Lower leg skin (tissue), 3 donors: Measurements from ENCODE around the gene MRPL34.

Experiments
- POLR2A ChIP-seq, 2 donors: fragments of 450-650 bp; IDR thresholded peaks; one replicate each; pipeline ENCODE4 v1.6.1; 2016 to 2017; ENCODE audit warnings: antibody characterized with exemption in 2 of 2, mild to moderate bottlenecking in 1 of 2, moderate library complexity in 1 of 2
- TF ChIP-seq, protein P1 (sequence below), 3 donors: fragments of 450-650 bp; IDR thresholded peaks; one replicate each; pipeline ENCODE4 v1.5.1; 2016; ENCODE audit warnings: antibody characterized with exemption in 3 of 3, mild to moderate bottlenecking in 3 of 3, moderate library complexity in 2 of 3

DNA sequence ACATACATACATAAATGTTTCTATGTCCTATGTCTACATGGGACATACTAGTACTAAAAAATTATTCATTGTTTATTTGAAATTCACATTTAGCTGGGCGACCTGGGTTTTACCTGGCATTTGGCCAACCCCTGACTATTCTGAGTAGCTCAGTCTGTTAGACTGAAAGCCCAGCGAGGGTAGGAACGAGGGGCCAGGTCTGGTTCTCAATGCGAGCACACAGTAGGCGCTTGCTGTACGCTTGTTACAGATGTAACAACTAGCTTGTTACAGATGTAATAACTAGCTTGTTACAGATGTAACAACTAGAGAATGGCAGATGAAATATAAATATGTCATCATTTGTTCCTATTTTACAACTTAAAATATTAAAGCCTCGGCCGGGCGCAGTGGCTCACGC, 29.9 kb downstream of the MRPL34 start:
- TF ChIP-seq, protein P1, sequence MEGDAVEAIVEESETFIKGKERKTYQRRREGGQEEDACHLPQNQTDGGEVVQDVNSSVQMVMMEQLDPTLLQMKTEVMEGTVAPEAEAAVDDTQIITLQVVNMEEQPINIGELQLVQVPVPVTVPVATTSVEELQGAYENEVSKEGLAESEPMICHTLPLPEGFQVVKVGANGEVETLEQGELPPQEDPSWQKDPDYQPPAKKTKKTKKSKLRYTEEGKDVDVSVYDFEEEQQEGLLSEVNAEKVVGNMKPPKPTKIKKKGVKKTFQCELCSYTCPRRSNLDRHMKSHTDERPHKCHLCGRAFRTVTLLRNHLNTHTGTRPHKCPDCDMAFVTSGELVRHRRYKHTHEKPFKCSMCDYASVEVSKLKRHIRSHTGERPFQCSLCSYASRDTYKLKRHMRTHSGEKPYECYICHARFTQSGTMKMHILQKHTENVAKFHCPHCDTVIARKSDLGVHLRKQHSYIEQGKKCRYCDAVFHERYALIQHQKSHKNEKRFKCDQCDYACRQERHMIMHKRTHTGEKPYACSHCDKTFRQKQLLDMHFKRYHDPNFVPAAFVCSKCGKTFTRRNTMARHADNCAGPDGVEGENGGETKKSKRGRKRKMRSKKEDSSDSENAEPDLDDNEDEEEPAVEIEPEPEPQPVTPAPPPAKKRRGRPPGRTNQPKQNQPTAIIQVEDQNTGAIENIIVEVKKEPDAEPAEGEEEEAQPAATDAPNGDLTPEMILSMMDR (IDR thresholded peaks at IDR 0.05): no peak
- no peak for TF ChIP-seq POLR2A (IDR thresholded peaks at IDR 0.05)
